ENCODE data around the gene CPS1. TPM values are rescaled to one million over a fixed set of nuclear protein-coding genes. Genes with fewer than 3 reads are reported as not detected.

CPS1 gene
- total RNA-seq, 2 experiments from 2014 or later, result 0.41 to 0.67 TPM

- Histone ChIP-seq H3K4me3 (ENCODE audit: low read length) (no peak overlapping the region), H3K36me3 (ENCODE audit: insufficient read depth, low read length) (no peaks in the 10 kb centered on the region), H3K27me3 (ENCODE audit: control insufficient read depth in 1 of 2, insufficient read depth in 2 of 2, low read length in 2 of 2) (no peaks in the 10 kb centered on the region), H3K9me3 (ENCODE audit: control insufficient read depth in 1 of 2, insufficient read depth in 1 of 2, low read length in 2 of 2) (no peaks in the 10 kb centered on the region), H3K4me1 (ENCODE audit: insufficient read depth, low read length) (no peaks in the 10 kb centered on the region), H3K27ac (ENCODE audit: low read depth in 1 of 2, low read length in 2 of 2) (no peak overlapping the region)
- intact Hi-C loops (cut with DNase I, micrococcal nuclease), result no loop called here
- Mint-ChIP-seq H3K27me3 (no peaks in the 10 kb centered on the region), H3K4me1 (ENCODE audit: low read depth) (no peaks in the 10 kb centered on the region), H3K4me3 (no peak overlapping the region), H3K36me3 (ENCODE audit: low read depth) (no peaks in the 10 kb centered on the region), H3K27ac (no peak overlapping the region), H3K9me3 (no peaks in the 10 kb centered on the region)
- ChIA-PET CTCF (no interaction called here), POLR2A (no interaction called here)
- TF ChIP-seq CTCF (IDR thresholded peaks at IDR 0.05), result no peak
- no peak for DNase-seq
- ATAC-seq (ENCODE audit: poor library complexity), result no peak
Observed at GRCh38 chr2:210584834-210585233, 28.4 kb downstream of the CPS1 start.

GRCh38 chr2:210586381-210586780 is 30.0 kb downstream of the CPS1 start:
- no peak overlapping the region for H3K4me3 Mint-ChIP-seq
- no peaks in the 10 kb centered on the region for H3K4me1 ChIP-seq (ENCODE audit: insufficient read depth, low read length)
- no peaks in the 10 kb centered on the region for H3K36me3 Mint-ChIP-seq (ENCODE audit: low read depth)
- H3K9me3 Mint-ChIP-seq, result no peaks in the 10 kb centered on the region
- no peaks in the 10 kb centered on the region for H3K27me3 Mint-ChIP-seq
- H3K4me1 Mint-ChIP-seq (ENCODE audit: low read depth), result no peaks in the 10 kb centered on the region
- no peaks in the 10 kb centered on the region for H3K9me3 ChIP-seq (ENCODE audit: control insufficient read depth in 1 of 2, insufficient read depth in 1 of 2, low read length in 2 of 2)
- intact Hi-C loops (cut with DNase I, micrococcal nuclease), result no loop called here
- H3K27ac ChIP-seq (ENCODE audit: low read depth in 1 of 2, low read length in 2 of 2), result no peak overlapping the region
- H3K27ac Mint-ChIP-seq, result no peak overlapping the region
- ChIA-PET CTCF (no interaction called here), POLR2A (no interaction called here)
- TF ChIP-seq CTCF (IDR thresholded peaks at IDR 0.05), result no peak
- no peak for ATAC-seq (ENCODE audit: poor library complexity)
- H3K27me3 ChIP-seq (ENCODE audit: control insufficient read depth in 1 of 2, insufficient read depth in 2 of 2, low read length in 2 of 2), result no peaks in the 10 kb centered on the region
- no peaks in the 10 kb centered on the region for H3K36me3 ChIP-seq (ENCODE audit: insufficient read depth, low read length)
- no peak for DNase-seq
- H3K4me3 ChIP-seq (ENCODE audit: low read length), result no peak overlapping the region

- Mint-ChIP-seq H3K4me1 (ENCODE audit: low read depth) (no peaks in the 10 kb centered on the region), H3K27ac (no peak overlapping the region), H3K4me3 (no peak overlapping the region), H3K36me3 (ENCODE audit: low read depth) (no peaks in the 10 kb centered on the region), H3K9me3 (no peaks in the 10 kb centered on the region), H3K27me3 (no peaks in the 10 kb centered on the region)
- no peak for TF ChIP-seq CTCF (IDR thresholded peaks at IDR 0.05)
- ATAC-seq (ENCODE audit: poor library complexity) (no peak), DNase-seq (no peak)
- Histone ChIP-seq H3K4me3 (ENCODE audit: low read length) (no peak overlapping the region), H3K27me3 (ENCODE audit: control insufficient read depth in 1 of 2, insufficient read depth in 2 of 2, low read length in 2 of 2) (no peaks in the 10 kb centered on the region), H3K4me1 (ENCODE audit: insufficient read depth, low read length) (no peaks in the 10 kb centered on the region), H3K9me3 (ENCODE audit: control insufficient read depth in 1 of 2, insufficient read depth in 1 of 2, low read length in 2 of 2) (no peaks in the 10 kb centered on the region), H3K36me3 (ENCODE audit: insufficient read depth, low read length) (no peaks in the 10 kb centered on the region), H3K27ac (ENCODE audit: low read depth in 1 of 2, low read length in 2 of 2) (no peak overlapping the region)
- intact Hi-C loops (cut with DNase I, micrococcal nuclease), result no loop called here
- ChIA-PET POLR2A (no interaction called here), CTCF (no interaction called here)
Observed at GRCh38 chr2:210591663-210592062, 35.3 kb downstream of the CPS1 start.
